ENCODE results near the gene ZKSCAN2. TPM values are rescaled to one million over a fixed set of nuclear protein-coding genes. Genes with fewer than 3 reads are reported as not detected.

The ZKSCAN2 gene
- total RNA-seq, 2 experiments from 2014 or later: 7.6 to 11.7 TPM

GRCh38 chr16:25223964-25224363 is 33.7 kb downstream of the ZKSCAN2 start:
- DNase-seq (ENCODE audit: low spot score): no peak
- intact Hi-C loops (cut with micrococcal nuclease; ENCODE audit: unreplicated experiment): loop anchor here (2.0 kb wide), 1 partner anchor 389 kb away; no protein-coding TSS in a partner anchor
- H3K9me3 ChIP-seq (ENCODE audit: low read length): no peaks in the 10 kb centered on the region
- ChIA-PET CTCF (ENCODE audit: unreplicated experiment) (interaction anchor here (0.9 kb wide), 1 partner anchor 18 kb away, joined by 3 read pairs; no protein-coding TSS in a partner anchor), POLR2A (no interaction called here)
- H3K9me2 ChIP-seq (ENCODE audit: insufficient read depth, low read length): no peaks in the 10 kb centered on the region
- H3K4me3 ChIP-seq (ENCODE audit: low read depth, low read length, poor library complexity, severe bottlenecking): no peak overlapping the region
- H3K27ac ChIP-seq (ENCODE audit: low read depth, low read length, poor library complexity, severe bottlenecking): no peak overlapping the region
- no peaks in the 10 kb centered on the region for H3K36me3 ChIP-seq (ENCODE audit: insufficient read depth, low read length)
- H3K79me2 ChIP-seq (ENCODE audit: insufficient read depth, low read depth, low read length): no peaks in the 10 kb centered on the region
- BruUV-seq (replicated peaks): no TSS peak
- H3K4me1 ChIP-seq (ENCODE audit: insufficient read depth, low read length, poor library complexity, severe bottlenecking): no peaks in the 10 kb centered on the region
- H2AFZ ChIP-seq (ENCODE audit: low read length): no peak overlapping the region
- TF ChIP-seq CTCF (conservative IDR thresholded peaks at IDR 0.05; ENCODE audit: low read length) (no peak), EZH2phosphoT487 (IDR thresholded peaks at IDR 0.05; ENCODE audit: borderline replicate concordance, low read depth, low read length) (no peak)
- H3K4me2 ChIP-seq (ENCODE audit: low read length): no peak overlapping the region
- no peaks in the 10 kb centered on the region for H4K20me1 ChIP-seq (ENCODE audit: insufficient read depth, low read length)

GRCh38 chr16:25222959-25223358 is 34.7 kb downstream of the ZKSCAN2 start:
- H3K27ac ChIP-seq (ENCODE audit: low read depth, low read length, poor library complexity, severe bottlenecking): no peak overlapping the region
- intact Hi-C loops (cut with micrococcal nuclease; ENCODE audit: unreplicated experiment): no loop called here
- no peaks in the 10 kb centered on the region for H4K20me1 ChIP-seq (ENCODE audit: insufficient read depth, low read length)
- BruUV-seq (replicated peaks): no TSS peak
- no peak for DNase-seq (ENCODE audit: low spot score)
- ChIA-PET POLR2A (no interaction called here), CTCF (ENCODE audit: unreplicated experiment) (interaction anchor here (0.9 kb wide), 1 partner anchor 19 kb away, joined by 3 read pairs; no protein-coding TSS in a partner anchor)
- no peak overlapping the region for H3K4me3 ChIP-seq (ENCODE audit: low read depth, low read length, poor library complexity, severe bottlenecking)
- H3K4me1 ChIP-seq (ENCODE audit: insufficient read depth, low read length, poor library complexity, severe bottlenecking): no peaks in the 10 kb centered on the region
- H3K36me3 ChIP-seq (ENCODE audit: insufficient read depth, low read length): no peaks in the 10 kb centered on the region
- H3K9me2 ChIP-seq (ENCODE audit: insufficient read depth, low read length): no peaks in the 10 kb centered on the region
- H3K79me2 ChIP-seq (ENCODE audit: insufficient read depth, low read depth, low read length): no peaks in the 10 kb centered on the region
- TF ChIP-seq CTCF (conservative IDR thresholded peaks at IDR 0.05; ENCODE audit: low read length): no peak
- TF ChIP-seq EZH2phosphoT487 (IDR thresholded peaks at IDR 0.05; ENCODE audit: borderline replicate concordance, low read depth, low read length): no peak
- no peak overlapping the region for H2AFZ ChIP-seq (ENCODE audit: low read length)
- H3K9me3 ChIP-seq (ENCODE audit: low read length): no peaks in the 10 kb centered on the region
- no peak overlapping the region for H3K4me2 ChIP-seq (ENCODE audit: low read length)

GRCh38 chr16:25219070-25219737 is 38.4 kb downstream of the ZKSCAN2 start:
- no peak overlapping the region for H3K27ac ChIP-seq (ENCODE audit: low read depth, low read length, poor library complexity, severe bottlenecking)
- H3K36me3 ChIP-seq (ENCODE audit: insufficient read depth, low read length): no peaks in the 10 kb centered on the region
- POLR2A ChIA-PET: interaction anchor here (0.9 kb wide), 1 partner anchor 14 kb away, joined by 3 read pairs; no protein-coding TSS in a partner anchor
- intact Hi-C loops (cut with micrococcal nuclease; ENCODE audit: unreplicated experiment): no loop called here
- H3K4me2 ChIP-seq (ENCODE audit: low read length): no peak overlapping the region
- no TSS peak for BruUV-seq (replicated peaks)
- no peaks in the 10 kb centered on the region for H4K20me1 ChIP-seq (ENCODE audit: insufficient read depth, low read length)
- no peaks in the 10 kb centered on the region for H3K4me1 ChIP-seq (ENCODE audit: insufficient read depth, low read length, poor library complexity, severe bottlenecking)
- no peak overlapping the region for H3K4me3 ChIP-seq (ENCODE audit: low read depth, low read length, poor library complexity, severe bottlenecking)
- no peak for DNase-seq (ENCODE audit: low spot score)
- no peak for TF ChIP-seq CTCF (conservative IDR thresholded peaks at IDR 0.05; ENCODE audit: low read length)
- TF ChIP-seq EZH2phosphoT487 (IDR thresholded peaks at IDR 0.05; ENCODE audit: borderline replicate concordance, low read depth, low read length): no peak
- no peaks in the 10 kb centered on the region for H3K9me2 ChIP-seq (ENCODE audit: insufficient read depth, low read length)
- no peaks in the 10 kb centered on the region for H3K9me3 ChIP-seq (ENCODE audit: low read length)
- H3K79me2 ChIP-seq (ENCODE audit: insufficient read depth, low read depth, low read length): no peaks in the 10 kb centered on the region
- CTCF ChIA-PET (ENCODE audit: unreplicated experiment): no interaction called here
- H2AFZ ChIP-seq (ENCODE audit: low read length): no peak overlapping the region

All from OCI-LY7 (cell line).